ENCODE results near the gene COA3. TPM values are rescaled to one million over a fixed set of nuclear protein-coding genes. Genes with fewer than 3 reads are reported as not detected.

COA3 gene
- total RNA-seq, 1 donor from 2014 or later = 71.0 TPM

- no peak overlapping the region for H3K27ac ChIP-seq (replicated peaks)
- H3K27me3 ChIP-seq (ENCODE audit: low read depth) = no peaks in the 10 kb centered on the region
- intact Hi-C loops (cut with micrococcal nuclease) = no loop called here
- H3K36me3 ChIP-seq = peaks cover 47% of the 10 kb centered on the region
- TF ChIP-seq CTCF (IDR thresholded peaks at IDR 0.05; ENCODE audit: borderline replicate concordance) = no peak
- no peak for DNase-seq
- no peaks in the 10 kb centered on the region for H3K4me1 ChIP-seq
- no peak overlapping the region for H3K4me3 ChIP-seq
- H3K9me3 ChIP-seq (replicated peaks) = no peaks in the 10 kb centered on the region
These were observed 10.7 kb upstream of the COA3 start for GRCh38 chr17:42809250-42809649.

GRCh38 chr17:42806249-42806648 is 7.7 kb upstream of the COA3 start:
- no peak for DNase-seq
- Histone ChIP-seq H3K9me3 (replicated peaks) (no peaks in the 10 kb centered on the region), H3K27me3 (ENCODE audit: low read depth) (no peaks in the 10 kb centered on the region), H3K36me3 (peaks cover 20% of the 10 kb centered on the region), H3K4me1 (no peaks in the 10 kb centered on the region), H3K27ac (replicated peaks) (no peak overlapping the region), H3K4me3 (no peak overlapping the region)
- intact Hi-C loops (cut with micrococcal nuclease) = no loop called here
- TF ChIP-seq CTCF (IDR thresholded peaks at IDR 0.05; ENCODE audit: borderline replicate concordance) = no peak

GRCh38 chr17:42804918-42805367 is 6.4 kb upstream of the COA3 start:
- Histone ChIP-seq H3K27me3 (ENCODE audit: low read depth) (no peaks in the 10 kb centered on the region), H3K4me3 (no peak overlapping the region), H3K4me1 (no peaks in the 10 kb centered on the region), H3K9me3 (replicated peaks) (no peaks in the 10 kb centered on the region), H3K27ac (replicated peaks) (no peak overlapping the region), H3K36me3 (peaks cover 7% of the 10 kb centered on the region)
- intact Hi-C loops (cut with micrococcal nuclease) = no loop called here
- no peak for TF ChIP-seq CTCF (IDR thresholded peaks at IDR 0.05; ENCODE audit: borderline replicate concordance)
- no peak for DNase-seq

- Histone ChIP-seq H3K36me3 (no peaks in the 10 kb centered on the region), H3K9me3 (replicated peaks) (no peaks in the 10 kb centered on the region), H3K4me3 (no peak overlapping the region), H3K27me3 (ENCODE audit: low read depth) (no peaks in the 10 kb centered on the region), H3K27ac (replicated peaks) (no peak overlapping the region), H3K4me1 (peaks cover 9% of the 10 kb centered on the region)
- no peak for DNase-seq
- TF ChIP-seq CTCF (IDR thresholded peaks at IDR 0.05; ENCODE audit: borderline replicate concordance) = no peak
- intact Hi-C loops (cut with micrococcal nuclease) = no loop called here
These were observed 4.8 kb upstream of the COA3 start for GRCh38 chr17:42803074-42803883.

- no peak for TF ChIP-seq CTCF (IDR thresholded peaks at IDR 0.05; ENCODE audit: borderline replicate concordance)
- DNase-seq = no peak
- Histone ChIP-seq H3K4me3 (peak overlapping the region; percentile 89), H3K4me1 (peaks cover 27% of the 10 kb centered on the region), H3K27me3 (ENCODE audit: low read depth) (no peaks in the 10 kb centered on the region), H3K27ac (replicated peaks) (peak overlapping the region; percentile 84), H3K9me3 (replicated peaks) (no peaks in the 10 kb centered on the region), H3K36me3 (peaks cover 11% of the 10 kb centered on the region)
- intact Hi-C loops (cut with micrococcal nuclease) = no loop called here
These were observed 507 bp downstream of the COA3 start for GRCh38 chr17:42798011-42798382.

Measured in left ventricle myocardium inferior (tissue), 1 donor.